Measurements from ENCODE around the gene SAE1.

GRCh38 chr19:47130120-47130588 lies 481 bp upstream of the SAE1 start:
- TF ChIP-seq CTCF (IDR thresholded peaks at IDR 0.05): no peak
- no peak for TF ChIP-seq POLR2A (IDR thresholded peaks at IDR 0.05)

All from heart left ventricle (tissue), 13 donors.